GM18873 (cell line): ENCODE data around the gene TIMM13.

ENCODE experiments used
- ATAC-seq: cut with Tn5 transposase; IDR thresholded peaks from one replicate; pipeline ENCODE4 v1.9.1; 2021; ENCODE audit warnings: mild to moderate bottlenecking, moderate library complexity, moderate number of reproducible peaks; ENCODE audit not compliant: unreplicated experiment, low FRiP score

The TIMM13 gene

DNA sequence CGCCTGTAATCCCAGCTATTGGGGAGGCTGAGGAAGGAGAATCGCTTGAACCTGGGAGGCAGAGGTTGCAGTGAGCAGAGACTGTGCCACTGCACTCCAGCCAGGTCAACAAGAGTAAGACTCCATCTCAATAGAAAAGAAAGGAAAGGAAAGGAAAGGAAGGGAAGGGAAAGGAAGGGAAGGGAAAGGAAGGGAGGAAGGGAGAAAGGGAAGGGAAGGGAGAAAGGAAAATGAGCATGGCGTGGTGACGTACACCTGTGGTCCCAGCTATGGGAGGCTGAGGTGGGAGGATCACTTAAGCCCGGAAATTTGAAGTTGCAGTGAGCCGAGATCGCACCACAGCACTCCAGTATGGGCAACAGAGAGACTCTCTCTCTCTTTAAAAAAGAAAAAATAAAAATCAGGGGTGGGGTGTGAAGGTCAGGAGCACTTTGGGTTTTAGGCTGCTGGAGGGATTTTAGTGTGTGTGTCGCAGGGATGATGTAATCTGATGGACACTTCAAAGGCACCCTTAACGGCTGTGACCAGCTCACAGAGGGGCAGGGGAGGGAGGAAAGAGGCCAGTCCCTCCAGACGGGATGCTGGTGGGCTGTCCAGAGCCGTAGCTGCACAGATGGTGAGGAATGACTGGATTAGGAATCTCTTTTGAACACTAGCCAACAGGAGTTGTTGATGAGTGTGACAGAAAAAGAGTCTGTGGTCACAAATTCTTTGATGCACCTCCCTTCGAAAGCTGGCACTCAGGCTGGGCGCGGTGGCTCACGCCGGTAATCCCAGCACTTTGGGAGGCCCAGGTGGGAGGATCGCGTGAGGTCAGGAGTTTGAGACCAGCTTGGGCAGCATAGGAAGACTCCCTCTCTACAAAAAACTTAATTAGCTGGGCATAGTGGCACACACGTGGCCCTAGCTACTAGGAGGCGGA, 39.8 kb downstream of the TIMM13 start:
- no peak for ATAC-seq

DNA sequence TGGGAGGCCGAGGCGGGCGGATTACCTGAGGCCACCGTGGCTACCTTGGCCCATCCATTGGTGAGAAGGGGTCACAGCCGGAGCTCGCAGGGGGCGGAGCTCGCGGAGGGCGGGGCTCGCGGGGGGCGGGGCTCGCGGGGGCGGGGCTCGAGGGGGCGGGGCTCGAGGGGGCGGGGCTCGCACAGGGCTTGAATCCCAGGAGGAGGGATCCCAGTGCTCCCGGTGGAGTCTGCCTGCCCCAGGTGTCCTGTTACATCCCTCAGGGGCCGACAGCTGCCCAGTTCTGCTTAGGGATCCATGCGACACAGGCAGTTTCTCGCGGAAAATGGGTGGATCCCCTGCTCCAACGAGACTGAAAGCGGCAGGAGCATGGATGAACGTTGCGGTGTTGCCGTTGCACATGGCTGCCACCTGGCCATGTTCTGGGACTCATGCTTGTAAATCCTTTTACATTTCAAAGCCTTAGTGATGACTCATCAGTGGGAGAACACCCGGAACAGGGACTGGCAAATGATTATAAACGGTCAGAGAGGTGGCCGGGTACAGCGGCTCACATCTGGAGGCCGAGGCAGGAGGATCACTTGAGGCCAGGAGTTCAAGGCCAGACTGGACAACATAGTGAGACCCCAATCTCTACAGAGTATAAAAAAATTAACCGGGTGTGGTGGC, 42.2 kb downstream of the TIMM13 start:
- no peak for ATAC-seq

DNA sequence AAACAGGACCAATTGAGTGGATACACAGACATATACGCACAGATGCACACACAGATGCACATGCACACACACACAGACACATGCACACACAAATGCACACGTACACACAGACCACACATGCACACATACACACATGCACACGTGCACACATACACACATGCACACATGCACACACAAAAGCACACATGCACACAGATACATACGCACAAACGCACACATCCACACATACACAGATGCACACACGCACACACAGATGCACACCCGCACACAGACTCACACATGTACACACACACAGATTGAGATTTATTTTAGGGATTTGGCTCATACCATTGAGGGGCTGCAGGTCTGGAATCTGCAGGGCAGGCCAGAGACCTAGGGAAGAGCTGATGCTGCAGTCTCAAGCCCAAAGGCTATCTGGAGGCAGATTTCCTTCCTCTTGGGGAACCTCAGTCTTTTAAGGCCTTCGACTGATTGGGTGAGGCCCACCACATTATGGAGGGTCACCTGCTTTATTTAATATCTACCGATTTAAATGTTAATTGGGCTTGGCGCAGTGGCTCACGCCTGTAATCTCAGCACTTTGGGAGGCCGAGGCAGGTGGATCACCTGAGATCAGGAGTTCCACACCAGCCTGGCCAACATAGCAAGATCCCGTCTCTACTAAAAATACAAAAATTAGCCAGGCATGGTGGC, 44.7 kb downstream of the TIMM13 start:
- ATAC-seq: no peak

DNA sequence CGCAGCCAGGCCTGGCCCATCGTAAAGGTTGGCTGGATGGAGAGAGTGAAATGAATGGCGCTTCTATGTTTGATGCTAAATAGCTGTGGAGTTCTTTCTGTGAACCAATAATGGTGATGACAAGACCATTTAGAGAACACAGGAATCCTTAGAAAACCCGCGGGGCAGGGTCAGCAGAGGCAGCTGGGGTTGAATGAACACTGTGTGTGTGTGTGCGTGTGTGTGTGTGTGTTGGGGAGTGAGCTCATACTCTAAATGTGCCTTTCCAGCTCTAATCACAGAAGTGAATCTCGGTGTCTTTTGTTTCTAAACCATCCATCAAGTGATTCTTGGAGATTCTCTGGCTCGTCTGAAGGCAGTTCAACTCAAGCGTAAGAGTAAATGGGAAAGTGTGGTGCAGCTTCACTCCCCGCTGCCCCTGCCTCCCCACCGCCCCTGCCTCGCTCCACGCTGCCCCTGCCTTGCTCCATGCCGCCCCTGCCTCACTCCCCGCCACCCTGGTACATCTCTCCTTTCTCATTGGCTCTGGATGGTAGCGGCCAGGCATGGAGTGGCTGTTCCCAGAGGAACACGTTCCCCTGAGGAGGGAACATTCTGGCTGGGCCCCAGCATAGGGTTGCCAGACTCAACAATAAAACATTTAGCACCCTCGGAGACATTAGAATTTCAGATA, 46.1 kb downstream of the TIMM13 start:
- no peak for ATAC-seq

DNA sequence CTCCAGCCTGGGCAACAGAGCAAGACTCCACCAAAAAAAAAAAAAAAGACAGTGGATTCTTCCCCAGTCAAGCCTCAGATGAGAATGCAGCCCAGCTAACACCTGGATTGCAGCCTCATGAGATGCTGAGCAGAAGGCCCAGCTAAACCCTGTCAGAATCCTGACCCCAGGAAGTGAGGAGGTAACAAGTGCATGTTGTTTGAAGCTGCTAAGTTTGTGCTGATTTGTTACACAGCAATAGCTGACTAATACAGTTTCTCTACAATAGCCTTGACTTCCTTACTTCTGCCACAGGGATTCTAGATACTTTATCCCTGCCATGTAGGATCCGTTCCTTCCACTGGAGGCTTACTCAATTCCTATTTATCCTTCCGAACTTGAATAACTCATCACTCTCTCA, 46.8 kb downstream of the TIMM13 start:
- no peak for ATAC-seq

DNA sequence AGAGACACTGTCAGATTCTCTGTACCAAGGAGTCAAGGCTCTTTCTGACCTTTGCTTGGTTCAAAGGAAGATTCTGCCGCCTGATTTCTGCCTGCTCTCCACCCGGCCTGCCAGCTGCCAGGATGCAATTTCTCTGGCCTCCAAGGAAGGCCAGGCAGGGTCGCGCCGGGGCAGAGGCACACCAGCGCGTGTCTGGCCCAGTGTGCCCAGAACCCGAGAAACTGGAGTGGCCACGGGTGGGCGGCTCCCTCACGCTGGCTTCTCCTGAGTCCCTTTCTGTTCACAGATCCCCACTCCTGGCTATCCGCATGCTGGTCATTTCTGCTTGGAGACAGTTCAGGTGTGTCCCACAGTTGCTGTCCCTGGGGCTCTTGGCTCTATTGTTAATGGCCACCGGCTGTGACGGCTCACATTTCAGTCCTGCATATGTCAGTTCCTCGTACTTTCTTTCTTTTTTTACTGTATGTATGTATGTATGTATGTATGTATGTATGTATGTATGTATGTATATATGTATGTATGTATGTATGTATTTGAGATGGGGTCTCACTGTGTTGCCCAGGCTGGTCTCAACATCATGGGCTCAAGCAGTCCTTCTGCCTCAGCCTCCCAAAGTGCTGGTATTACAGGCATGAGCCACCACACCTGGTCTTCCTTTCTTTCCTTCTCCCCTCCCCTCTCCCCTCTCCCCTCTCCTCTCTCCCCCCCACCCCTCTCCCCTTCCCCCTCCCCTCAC, 50.4 kb downstream of the TIMM13 start:
- ATAC-seq: no peak
